ENCODE measurements around the gene NUBP1. TPM values are rescaled to one million over a fixed set of nuclear protein-coding genes. Genes with fewer than 3 reads are reported as not detected.

Gene NUBP1
- total RNA-seq, 6 experiments from 2014 or later = 18.0 to 29.4 (median 25.1) TPM

DNA sequence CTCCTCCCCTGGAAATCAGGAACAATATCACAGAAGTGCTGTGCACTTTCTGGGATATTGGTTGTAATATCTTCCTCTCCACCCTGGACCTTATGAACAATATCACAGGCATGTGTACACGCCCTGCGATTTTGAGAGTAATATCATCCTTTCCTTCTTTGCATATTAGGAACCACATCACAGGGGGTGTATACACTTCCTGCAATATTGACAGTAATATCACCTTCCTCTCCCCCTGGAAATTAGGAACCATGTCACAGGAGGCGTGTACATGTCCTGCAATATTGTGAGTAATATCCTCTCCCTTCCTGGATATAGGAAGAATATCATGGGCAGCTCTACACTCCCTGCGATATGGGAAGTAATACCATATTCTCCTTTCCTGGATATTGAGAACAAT, 34.7 kb upstream of the NUBP1 start:
- Mint-ChIP-seq H3K36me3 (ENCODE audit: low read depth) (no peaks in the 10 kb centered on the region), H3K4me3 (no peak overlapping the region)

GRCh38 chr16:10728003-10728887, 15.4 kb upstream of the NUBP1 start:
- H3K27me3 Mint-ChIP-seq (ENCODE audit: insufficient read depth) = no peaks in the 10 kb centered on the region; the same call in 1 of the 2 replicates
- peaks cover 3% of the 10 kb centered on the region for H3K9me3 Mint-ChIP-seq
- TF ChIP-seq, protein P1, sequence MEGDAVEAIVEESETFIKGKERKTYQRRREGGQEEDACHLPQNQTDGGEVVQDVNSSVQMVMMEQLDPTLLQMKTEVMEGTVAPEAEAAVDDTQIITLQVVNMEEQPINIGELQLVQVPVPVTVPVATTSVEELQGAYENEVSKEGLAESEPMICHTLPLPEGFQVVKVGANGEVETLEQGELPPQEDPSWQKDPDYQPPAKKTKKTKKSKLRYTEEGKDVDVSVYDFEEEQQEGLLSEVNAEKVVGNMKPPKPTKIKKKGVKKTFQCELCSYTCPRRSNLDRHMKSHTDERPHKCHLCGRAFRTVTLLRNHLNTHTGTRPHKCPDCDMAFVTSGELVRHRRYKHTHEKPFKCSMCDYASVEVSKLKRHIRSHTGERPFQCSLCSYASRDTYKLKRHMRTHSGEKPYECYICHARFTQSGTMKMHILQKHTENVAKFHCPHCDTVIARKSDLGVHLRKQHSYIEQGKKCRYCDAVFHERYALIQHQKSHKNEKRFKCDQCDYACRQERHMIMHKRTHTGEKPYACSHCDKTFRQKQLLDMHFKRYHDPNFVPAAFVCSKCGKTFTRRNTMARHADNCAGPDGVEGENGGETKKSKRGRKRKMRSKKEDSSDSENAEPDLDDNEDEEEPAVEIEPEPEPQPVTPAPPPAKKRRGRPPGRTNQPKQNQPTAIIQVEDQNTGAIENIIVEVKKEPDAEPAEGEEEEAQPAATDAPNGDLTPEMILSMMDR (IDR thresholded peaks at IDR 0.05) = no peak
- peaks cover 2% of the 10 kb centered on the region; the same call in 1 of the 2 replicates for H3K36me3 Mint-ChIP-seq (ENCODE audit: low read depth)
- H3K27ac Mint-ChIP-seq = no peak overlapping the region
- DNase-seq = no peak
- H3K4me3 Mint-ChIP-seq = no peak overlapping the region
- no peaks in the 10 kb centered on the region for H3K4me1 Mint-ChIP-seq (ENCODE audit: low read depth)

More for the DNA sequence above, 34.7 kb upstream of the NUBP1 start:
- Mint-ChIP-seq H3K9me3 (no peaks in the 10 kb centered on the region), H3K27ac (no peak overlapping the region), H3K27me3 (ENCODE audit: insufficient read depth) (no peaks in the 10 kb centered on the region; the same call in 1 of the 2 replicates), H3K4me1 (ENCODE audit: low read depth) (no peaks in the 10 kb centered on the region)
- no peak for DNase-seq
- TF ChIP-seq, protein P1 (IDR thresholded peaks at IDR 0.05) = no peak

- Mint-ChIP-seq H3K9me3 (peaks cover 6% of the 10 kb centered on the region), H3K4me1 (ENCODE audit: low read depth) (no peaks in the 10 kb centered on the region), H3K27ac (no peak overlapping the region), H3K36me3 (ENCODE audit: low read depth) (peaks cover 4% of the 10 kb centered on the region; the same call in 1 of the 2 replicates), H3K27me3 (ENCODE audit: insufficient read depth) (no peaks in the 10 kb centered on the region; the same call in 1 of the 2 replicates), H3K4me3 (no peak overlapping the region)
- DNase-seq = peak; percentile 41
- TF ChIP-seq, protein P1 (IDR thresholded peaks at IDR 0.05) = no peak
These were observed 14.3 kb upstream of the NUBP1 start for GRCh38 chr16:10729104-10730048.

DNA sequence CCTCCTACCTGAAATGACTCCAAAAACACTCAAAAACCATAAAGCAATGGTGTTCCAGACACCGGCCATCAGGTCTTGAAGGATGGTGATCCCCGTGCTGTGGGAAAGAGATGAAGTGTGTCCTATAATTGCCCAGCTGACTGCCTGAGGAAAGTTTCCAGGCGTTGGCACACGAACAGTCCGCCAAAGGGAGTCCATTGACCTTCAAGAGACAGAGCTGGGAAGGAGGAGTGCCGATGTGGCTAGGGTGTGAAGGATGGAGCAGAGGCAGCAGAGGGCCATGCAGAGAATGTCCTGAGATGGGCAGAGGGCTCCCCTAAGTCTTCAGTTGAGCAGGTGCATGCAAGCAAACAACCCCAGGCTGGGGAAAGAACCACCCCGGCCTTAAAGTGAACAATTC, 11.9 kb upstream of the NUBP1 start:
- Mint-ChIP-seq H3K27ac (no peak overlapping the region), H3K9me3 (peaks cover 6% of the 10 kb centered on the region), H3K36me3 (ENCODE audit: low read depth) (peaks cover 4% of the 10 kb centered on the region; the same call in 1 of the 2 replicates), H3K4me3 (no peak overlapping the region), H3K4me1 (ENCODE audit: low read depth) (peaks cover under 1% of the 10 kb centered on the region; the same call in 1 of the 2 replicates), H3K27me3 (ENCODE audit: insufficient read depth) (no peaks in the 10 kb centered on the region)
- TF ChIP-seq, protein P1 (IDR thresholded peaks at IDR 0.05) = no peak
- no peak for DNase-seq

DNA sequence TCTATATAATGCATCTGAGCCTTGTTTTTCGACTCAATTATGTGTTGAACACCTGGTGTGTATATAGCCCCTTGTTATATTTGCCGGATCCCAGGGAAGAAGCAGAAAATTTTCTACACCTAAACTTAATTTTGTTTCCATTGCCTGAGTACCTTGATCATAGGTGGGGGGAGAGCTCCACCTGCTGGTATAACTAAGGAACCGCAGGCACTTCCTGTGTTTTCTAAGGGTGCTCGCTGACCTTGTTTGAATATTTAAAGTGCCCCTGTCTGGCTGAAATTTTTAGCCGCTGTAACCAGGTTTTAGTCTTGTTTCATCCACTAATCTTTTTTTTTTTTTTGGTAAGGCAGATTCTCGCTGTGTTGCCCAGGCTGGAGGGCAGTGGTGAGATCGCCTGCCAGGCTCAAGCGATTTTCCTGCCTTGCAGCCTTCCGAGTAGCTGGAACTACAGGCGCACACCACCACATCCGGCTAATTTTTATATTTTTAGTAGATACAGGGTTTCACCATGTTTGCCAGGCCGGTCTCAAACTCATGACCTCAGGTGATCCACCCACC, 6.5 kb upstream of the NUBP1 start:
- Mint-ChIP-seq H3K27me3 (ENCODE audit: insufficient read depth) (no peaks in the 10 kb centered on the region), H3K4me3 (no peak overlapping the region), H3K4me1 (ENCODE audit: low read depth) (peaks cover 28% of the 10 kb centered on the region), H3K27ac (no peak overlapping the region), H3K9me3 (peaks cover 6% of the 10 kb centered on the region), H3K36me3 (ENCODE audit: low read depth) (peaks cover 4% of the 10 kb centered on the region; the same call in 1 of the 2 replicates)
- peak; percentile 42 for DNase-seq
- TF ChIP-seq, protein P1 (IDR thresholded peaks at IDR 0.05) = peak; percentile 98

Measured in HFFc6 (cell line).